Endothelial cell of umbilical vein (primary cell): ENCODE results near the gene BCAS4. TPM values are rescaled to one million over a fixed set of nuclear protein-coding genes. Genes with fewer than 3 reads are reported as not detected.

Source experiments
- BruUV-seq: library from RNA; stranded (reverse); fragments of 400-500 nt; replicated peaks from 2 replicates; lab custom pipeline; 2021; lab: Mats Ljungman, UMichigan
- CTCF ChIA-PET: fragments of 300-600, 350-600 bp; sonication (Branson Sonifier 250); formaldehyde crosslinking; loops from one replicate; lab custom pipeline; 2021; ENCODE audit warnings: antibody characterized with exemption, inconsistent platforms; lab: Charles Lee
- POLR2A ChIA-PET: fragments of 300-600, 350-600 bp; sonication (Branson Sonifier 250); formaldehyde crosslinking; loops from one replicate; lab custom pipeline; 2021; ENCODE audit warnings: antibody characterized with exemption, inconsistent platforms; lab: Charles Lee
- DNase-seq: peaks from one replicate; pipeline ENCODE4 v3.0.0-alpha.2; 2011; ENCODE audit warnings: low read depth, low spot score
- FAIRE-seq: peaks from 2 replicates; lab custom pipeline; 2011; peaks lifted over from hg19 to GRCh38; lab: Jason Lieb, UNC
- H2AFZ ChIP-seq: 2 replicates; pipeline ENCODE4 v1.6.0; 2012; ENCODE audit warnings: low read depth, low read length, control low read depth, inconsistent platforms
- H3K27ac ChIP-seq: 2 replicates; pipeline ENCODE4 v1.5.1; 2011; ENCODE audit warnings: low read depth, mild to moderate bottlenecking, control low read depth, low read length, moderate library complexity; ENCODE audit not compliant: insufficient read depth
- H3K27me3 ChIP-seq, 2 experiments: 2 replicates each; pipeline versions ENCODE4 v1.6.0 to v1.6.1; 2011; ENCODE audit warnings: low read length in 2 of 2, mixed read lengths in 1 of 2; ENCODE audit not compliant: control insufficient read depth in 2 of 2, insufficient read depth in 2 of 2
- H3K36me3 ChIP-seq, 2 experiments: 2 replicates in 1 of 2; 3 replicates in 1 of 2; pipeline ENCODE4 v1.5.1; 2011; ENCODE audit warnings: low read length in 2 of 2, mild to moderate bottlenecking in 1 of 2, moderate library complexity in 1 of 2; ENCODE audit not compliant: control insufficient read depth in 2 of 2, insufficient read depth in 2 of 2; ENCODE audit errors: extremely low read depth in 1 of 2
- H3K4me1 ChIP-seq: 3 replicates; pipeline ENCODE4 v1.5.1; 2011; ENCODE audit warnings: mild to moderate bottlenecking, low read length; ENCODE audit not compliant: control insufficient read depth, insufficient read depth; ENCODE audit errors: extremely low read depth
- H3K4me2 ChIP-seq: 2 replicates; pipeline ENCODE4 v1.6.1; 2011; ENCODE audit warnings: low read length, control low read depth, mixed read lengths; ENCODE audit not compliant: insufficient read depth
- H3K4me3 ChIP-seq, 3 experiments: fragments of 200-600 bp in 1 of 3; sonication (generic), shearing (Covaris generic) in 1 of 3; replicated peaks in 1 of 3; 2 replicates each; pipeline ENCODE4 v1.5.1; 2011 to 2016; ENCODE audit warnings: control low read depth in 3 of 3, low read length in 3 of 3, mild to moderate bottlenecking in 2 of 3, inconsistent platforms in 1 of 3, low read depth in 1 of 3, moderate library complexity in 1 of 3; ENCODE audit not compliant: insufficient read depth in 1 of 3
- H3K79me2 ChIP-seq: 2 replicates; pipeline ENCODE4 v1.6.0; 2012; ENCODE audit warnings: low read length, inconsistent platforms; ENCODE audit not compliant: control insufficient read depth, insufficient read depth
- H3K9ac ChIP-seq: replicated peaks from 2 replicates; pipeline ENCODE3; 2011; ENCODE audit warnings: low read length, control low read depth; ENCODE audit not compliant: insufficient read depth; ENCODE audit errors: extremely low read depth
- H3K9me1 ChIP-seq: replicated peaks from 3 replicates; pipeline ENCODE4 v1.6.0; 2011; ENCODE audit warnings: mild to moderate bottlenecking, low read length; ENCODE audit not compliant: control insufficient read depth, insufficient read depth; ENCODE audit errors: extremely low read depth
- H3K9me3 ChIP-seq: replicated peaks from 2 replicates; pipeline ENCODE4 v1.5.1; 2012; ENCODE audit warnings: low read length, inconsistent platforms; ENCODE audit not compliant: control insufficient read depth, insufficient read depth
- H4K20me1 ChIP-seq: replicated peaks from 2 replicates; pipeline ENCODE3; 2011; ENCODE audit warnings: mild to moderate bottlenecking, low read length; ENCODE audit not compliant: control insufficient read depth, insufficient read depth; ENCODE audit errors: extremely low read depth
- EZH2 ChIP-seq: IDR thresholded peaks from 2 replicates; pipeline ENCODE4 v1.6.1; 2012; ENCODE audit warnings: borderline replicate concordance, low read depth, mild to moderate bottlenecking, moderate library complexity, low read length, inconsistent platforms; ENCODE audit not compliant: severe bottlenecking
- FOS ChIP-seq: IDR thresholded peaks from 2 replicates; pipeline ENCODE4 v1.6.1; 2011; ENCODE audit warnings: mild to moderate bottlenecking, low read length, moderate library complexity, borderline replicate concordance; ENCODE audit not compliant: insufficient read depth
- GATA2 ChIP-seq: IDR thresholded peaks from 2 replicates; pipeline ENCODE4 v1.7.0; 2011; ENCODE audit warnings: low read depth, mild to moderate bottlenecking, moderate library complexity, mixed read lengths, low read length; ENCODE audit not compliant: insufficient read length, insufficient read depth
- JUN ChIP-seq: IDR thresholded peaks from 2 replicates; pipeline ENCODE4 v1.6.1; 2011; ENCODE audit warnings: borderline replicate concordance, low read depth; ENCODE audit not compliant: insufficient read length, insufficient read depth
- MYC ChIP-seq: IDR thresholded peaks from one replicate; pipeline ENCODE4 v1.6.1; 2011; ENCODE audit warnings: mild to moderate bottlenecking, low read depth, low read length
- POLR2A ChIP-seq: IDR thresholded peaks from 2 replicates; pipeline ENCODE4 v1.6.1; 2012; ENCODE audit warnings: low read depth, mild to moderate bottlenecking, control low read depth, low read length
- POLR2AphosphoS5 ChIP-seq: IDR thresholded peaks from 2 replicates; pipeline ENCODE4 v1.6.1; 2012; ENCODE audit warnings: low read depth, mild to moderate bottlenecking, control low read depth, low read length, moderate library complexity; ENCODE audit not compliant: insufficient read depth
- dilution Hi-C: fragments of 300-500 bp; cut with MboI; formaldehyde crosslinking; loops from one replicate; pipeline ENCODE4 v1.15.0; 2019; ENCODE audit warnings: low sequenced_read_pairs; ENCODE audit not compliant: extremely low pct_ligation_motif_present
- intact Hi-C: fragments of 100-400 bp; cut with micrococcal nuclease; formaldehyde crosslinking; loops from one replicate; pipeline ENCODE4 v1.10.0; 2022
- polyA plus RNA-seq, 4 experiments: library from polyadenylated mRNA; depleted of rRNA in 3 of 4; stranded (reverse) in 3 of 4; unstranded in 1 of 4; fragments of >200 nt; gene quantifications; 2 replicates each; pipeline versions ENCODE4 v1.2.1 to v1.2.3, GENCODE V29; 2011 to 2012; ENCODE audit warnings: missing spikeins in 1 of 4
- total RNA-seq: library from RNA; stranded (reverse); gene quantifications from 2 replicates; pipeline ENCODE4 v1.2.3, GENCODE V29; 2021
- TF ChIP-seq, protein P1 (sequence below): IDR thresholded peaks from 2 replicates; pipeline ENCODE4 v1.6.1; 2011; ENCODE audit not compliant: insufficient read depth, insufficient read length
- TF ChIP-seq, protein P2 (sequence below), 2 donors: IDR thresholded peaks; 1 replicate in 1 of 2; 2 replicates in 1 of 2; pipeline ENCODE4 v1.5.1; 2011; ENCODE audit warnings: low read length in 2 of 2, mild to moderate bottlenecking in 2 of 2, moderate library complexity in 2 of 2, control low read depth in 1 of 2, inconsistent platforms in 1 of 2, low read depth in 1 of 2; ENCODE audit not compliant: insufficient read depth in 1 of 2; ENCODE audit errors: extremely low read depth in 1 of 2

The BCAS4 gene
- total and polyA plus RNA-seq, 2 donors (not counting 3 experiments of a cell fraction or from before 2014, with no cell fraction given), result 1.0 to 1.5 TPM

DNA sequence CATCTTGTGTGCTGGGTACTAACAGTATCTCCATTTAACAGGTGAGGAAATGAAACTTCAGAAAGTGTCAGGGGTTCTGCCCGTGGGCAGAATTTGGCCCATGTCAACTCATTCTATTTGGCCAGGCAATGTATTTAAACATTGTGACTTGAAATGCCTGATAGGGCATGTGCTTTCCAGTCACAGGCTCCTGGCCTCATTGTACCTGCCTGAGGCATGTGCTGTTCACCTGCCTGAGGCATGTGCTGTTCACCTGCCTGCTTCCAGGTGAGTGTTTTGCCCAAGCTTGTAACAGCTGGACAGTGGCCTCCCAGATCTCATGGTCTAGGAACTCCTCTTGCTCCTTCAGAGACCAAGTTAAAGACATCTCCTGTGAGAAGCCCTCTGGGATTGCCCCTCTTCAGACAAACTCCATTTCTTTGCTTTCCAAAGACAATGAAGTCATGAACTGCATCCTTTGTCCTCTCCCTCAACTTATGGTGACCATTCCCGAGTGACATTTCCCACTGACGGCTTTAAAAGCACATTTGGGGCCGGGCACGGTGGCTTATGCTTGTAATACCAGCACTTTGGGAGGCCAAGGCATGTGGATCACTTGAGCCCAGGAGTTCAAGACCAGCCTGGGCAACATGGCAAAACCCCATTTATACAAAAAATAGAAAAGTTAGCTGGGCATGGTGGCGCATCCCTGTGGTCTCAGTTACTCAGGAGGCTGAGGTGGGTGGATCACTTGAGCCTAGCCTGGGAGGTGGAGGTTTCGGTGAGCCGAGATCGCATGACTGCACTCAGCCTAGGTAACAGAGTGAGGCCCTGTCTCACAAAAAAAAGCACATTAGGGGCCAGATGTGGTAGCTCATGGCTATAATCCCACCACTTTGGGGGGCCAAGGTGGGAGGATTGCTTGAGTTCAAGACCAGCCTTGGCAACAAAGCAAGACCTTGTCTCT lies 48.7 kb downstream of the BCAS4 start:
- BruUV-seq, result no TSS peak
- H3K36me3 ChIP-seq, result no peaks in the 10 kb centered on the region
- no peak overlapping the region for H3K27ac ChIP-seq
- no peak overlapping the region for H3K4me3 ChIP-seq
- no peaks in the 10 kb centered on the region for H3K27me3 ChIP-seq
- no peak for FAIRE-seq
- H2AFZ ChIP-seq, result no peak overlapping the region
- no peak for DNase-seq
- H3K4me2 ChIP-seq, result no peak overlapping the region
- dilution Hi-C loops (no loop called here), intact Hi-C loops (no loop called here)
- peaks cover 5% of the 10 kb centered on the region for H3K4me1 ChIP-seq
- no peaks in the 10 kb centered on the region for H4K20me1 ChIP-seq
- no peak overlapping the region for H3K9ac ChIP-seq
- ChIA-PET POLR2A (no interaction called here), CTCF (interaction anchor here (1.6 kb wide), 1 partner anchor 49 kb away, joined by 4 read pairs; the partner anchor contains the start of gene BCAS4)
- H3K79me2 ChIP-seq, result no peaks in the 10 kb centered on the region
- H3K9me1 ChIP-seq, result no peaks in the 10 kb centered on the region
- H3K9me3 ChIP-seq, result no peaks in the 10 kb centered on the region
- TF ChIP-seq EZH2 (no peak), MYC (no peak), GATA2 (no peak), JUN (no peak), POLR2A (no peak)

DNA sequence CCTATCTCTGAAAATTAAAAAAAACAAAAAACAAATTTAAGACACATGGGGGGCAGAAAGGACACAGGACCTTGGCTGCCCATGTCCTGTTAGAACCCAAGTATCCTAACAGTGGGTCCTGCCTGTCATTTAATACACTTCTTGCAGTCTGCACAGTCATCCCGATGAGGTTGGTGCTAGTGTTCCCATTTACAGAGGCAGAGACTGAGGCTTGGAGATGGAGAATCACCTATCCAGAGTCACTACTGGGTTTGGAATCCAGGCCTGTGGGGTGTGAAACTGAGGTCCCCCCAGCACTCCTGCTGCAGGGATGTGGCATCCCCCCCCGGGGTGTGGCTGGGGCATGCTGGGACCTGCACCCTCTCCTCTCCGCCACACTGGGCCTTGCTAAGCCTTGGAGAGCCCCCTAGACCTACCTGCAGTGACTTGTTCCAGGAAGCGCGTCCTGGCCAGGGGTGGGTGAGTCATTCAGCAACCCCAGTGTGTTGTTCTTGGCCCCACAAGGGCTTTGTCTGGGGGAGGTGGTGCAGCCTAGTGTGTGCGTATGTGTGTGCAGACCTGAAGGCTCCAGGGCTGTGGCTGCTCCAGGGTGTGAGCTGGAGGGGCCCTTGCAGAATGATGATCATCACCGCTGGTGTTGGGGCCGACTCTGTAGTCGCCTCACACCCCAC lies 49.7 kb downstream of the BCAS4 start:
- peak; percentile 58 for FAIRE-seq
- CTCF ChIA-PET, result no interaction called here
- intact Hi-C loops, result no loop called here

More for the DNA sequence above, 49.7 kb downstream of the BCAS4 start:
- POLR2A ChIA-PET, result no interaction called here
- no peak overlapping the region for H3K9ac ChIP-seq
- no peaks in the 10 kb centered on the region for H4K20me1 ChIP-seq
- dilution Hi-C loops, result no loop called here
- H3K4me1 ChIP-seq, result peaks cover 5% of the 10 kb centered on the region
- H3K4me3 ChIP-seq, result no peak overlapping the region
- peak; percentile 32 for TF ChIP-seq FOS
- no peak for TF ChIP-seq JUN
- no peak for TF ChIP-seq POLR2A
- TF ChIP-seq MYC, result no peak
- no peak for TF ChIP-seq EZH2
- TF ChIP-seq, protein P1, sequence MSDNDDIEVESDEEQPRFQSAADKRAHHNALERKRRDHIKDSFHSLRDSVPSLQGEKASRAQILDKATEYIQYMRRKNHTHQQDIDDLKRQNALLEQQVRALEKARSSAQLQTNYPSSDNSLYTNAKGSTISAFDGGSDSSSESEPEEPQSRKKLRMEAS, result no peak
- TF ChIP-seq POLR2AphosphoS5, result peak; percentile 32
- TF ChIP-seq, protein P2, sequence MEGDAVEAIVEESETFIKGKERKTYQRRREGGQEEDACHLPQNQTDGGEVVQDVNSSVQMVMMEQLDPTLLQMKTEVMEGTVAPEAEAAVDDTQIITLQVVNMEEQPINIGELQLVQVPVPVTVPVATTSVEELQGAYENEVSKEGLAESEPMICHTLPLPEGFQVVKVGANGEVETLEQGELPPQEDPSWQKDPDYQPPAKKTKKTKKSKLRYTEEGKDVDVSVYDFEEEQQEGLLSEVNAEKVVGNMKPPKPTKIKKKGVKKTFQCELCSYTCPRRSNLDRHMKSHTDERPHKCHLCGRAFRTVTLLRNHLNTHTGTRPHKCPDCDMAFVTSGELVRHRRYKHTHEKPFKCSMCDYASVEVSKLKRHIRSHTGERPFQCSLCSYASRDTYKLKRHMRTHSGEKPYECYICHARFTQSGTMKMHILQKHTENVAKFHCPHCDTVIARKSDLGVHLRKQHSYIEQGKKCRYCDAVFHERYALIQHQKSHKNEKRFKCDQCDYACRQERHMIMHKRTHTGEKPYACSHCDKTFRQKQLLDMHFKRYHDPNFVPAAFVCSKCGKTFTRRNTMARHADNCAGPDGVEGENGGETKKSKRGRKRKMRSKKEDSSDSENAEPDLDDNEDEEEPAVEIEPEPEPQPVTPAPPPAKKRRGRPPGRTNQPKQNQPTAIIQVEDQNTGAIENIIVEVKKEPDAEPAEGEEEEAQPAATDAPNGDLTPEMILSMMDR (IDR thresholded peaks at IDR 0.05; ENCODE audit: extremely low read depth in 1 of 2, insufficient read depth in 1 of 2, low read depth in 1 of 2, low read length in 2 of 2), result no peak
- TF ChIP-seq GATA2, result no peak
- BruUV-seq, result no TSS peak
- no peak overlapping the region for H3K27ac ChIP-seq
- no peak overlapping the region for H2AFZ ChIP-seq
- no peaks in the 10 kb centered on the region for H3K36me3 ChIP-seq
- no peaks in the 10 kb centered on the region for H3K9me1 ChIP-seq
- H3K4me2 ChIP-seq, result no peak overlapping the region
- DNase-seq, result peak; percentile 63
- no peaks in the 10 kb centered on the region for H3K79me2 ChIP-seq
- H3K9me3 ChIP-seq, result no peaks in the 10 kb centered on the region
- no peaks in the 10 kb centered on the region for H3K27me3 ChIP-seq
